ENCODE data around the gene KDSR. TPM values are rescaled to one million over a fixed set of nuclear protein-coding genes. Genes with fewer than 3 reads are reported as not detected.
"Not testable (repeated sequence)": the region's sequence is repeated elsewhere in the genome, so short reads cannot be mapped to it uniquely, and the experiment has no call there.

Gene KDSR
- polyA plus RNA-seq, 3 donors, result 39.3 to 51.5 (median 42.7) TPM

DNA sequence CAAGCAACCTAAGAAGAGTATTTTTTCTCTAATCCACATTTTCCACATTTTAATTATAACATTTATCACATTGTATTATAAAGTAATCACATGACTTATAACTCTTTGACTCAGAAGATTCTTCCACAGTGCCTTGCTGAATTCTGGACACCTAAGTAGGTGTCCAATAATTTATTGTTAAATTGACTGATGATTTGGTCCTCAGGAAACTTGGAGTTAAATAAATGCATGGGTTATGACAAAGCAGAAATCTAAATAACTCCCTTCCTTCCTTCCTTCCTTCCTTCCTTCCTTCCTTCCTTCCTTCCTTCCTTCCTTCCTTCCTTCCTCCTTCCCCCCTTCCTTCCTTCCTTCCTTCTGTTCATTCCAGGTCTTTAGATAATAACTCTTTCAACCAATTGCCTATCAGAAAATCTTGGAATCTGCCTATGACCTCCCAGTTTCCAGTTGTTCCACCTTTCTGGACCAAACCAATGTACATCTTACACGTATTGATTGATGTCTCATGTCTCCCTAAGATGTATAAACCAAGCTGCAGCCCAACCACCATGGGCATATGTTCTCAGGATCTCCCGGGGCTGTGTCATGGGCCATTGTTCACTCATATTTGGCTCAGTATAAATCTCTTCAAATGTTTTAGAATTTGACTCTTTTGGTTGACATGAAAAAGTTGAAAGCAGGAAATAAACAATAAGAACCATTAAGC lies 10.4 kb upstream of the KDSR start:
- no peak for DNase-seq (ENCODE audit: extremely low read depth in 1 of 11, low read depth in 9 of 11, low spot score in 4 of 11)

DNA sequence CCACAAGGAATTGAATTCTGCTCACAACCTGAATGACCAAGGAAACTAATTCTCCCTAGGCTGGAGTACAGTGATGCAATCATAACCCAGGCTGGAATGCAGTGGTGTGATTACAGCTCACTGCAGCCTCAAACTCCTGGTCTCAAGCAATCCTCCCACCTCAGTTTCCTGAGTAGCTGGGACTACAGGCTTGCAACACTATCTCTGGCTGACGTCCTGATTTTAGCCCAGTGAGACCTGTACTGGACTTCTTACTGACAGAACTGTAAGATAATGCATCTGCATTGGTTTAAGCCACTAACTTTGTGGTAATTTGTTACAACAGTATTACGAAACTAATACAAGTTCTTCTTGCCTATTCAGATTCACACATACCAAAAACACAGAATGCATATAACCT lies 9.5 kb upstream of the KDSR start:
- DNase-seq (ENCODE audit: extremely low read depth in 1 of 11, low read depth in 9 of 11, low spot score in 4 of 11), result no peak

DNA sequence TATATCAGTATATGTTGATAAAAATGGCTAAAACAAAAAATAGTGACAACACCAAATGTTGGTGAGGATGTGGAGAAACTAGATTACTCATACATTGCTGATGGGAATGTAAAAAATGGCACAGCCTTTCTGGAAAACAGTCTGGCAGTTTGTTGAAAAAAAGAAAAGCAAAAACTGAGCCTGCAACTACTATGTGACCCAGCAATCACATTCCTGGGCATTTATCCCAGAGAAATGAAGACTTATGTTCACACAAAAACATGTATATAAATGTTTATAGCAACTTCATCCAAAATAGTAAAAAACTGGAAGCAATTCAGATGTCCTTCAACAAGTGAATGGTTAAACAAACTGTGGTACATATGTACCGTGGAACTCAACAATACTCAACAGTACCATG lies 7.5 kb upstream of the KDSR start:
- DNase-seq (ENCODE audit: extremely low read depth in 1 of 11, low read depth in 9 of 11, low spot score in 4 of 11), result no peak

DNA sequence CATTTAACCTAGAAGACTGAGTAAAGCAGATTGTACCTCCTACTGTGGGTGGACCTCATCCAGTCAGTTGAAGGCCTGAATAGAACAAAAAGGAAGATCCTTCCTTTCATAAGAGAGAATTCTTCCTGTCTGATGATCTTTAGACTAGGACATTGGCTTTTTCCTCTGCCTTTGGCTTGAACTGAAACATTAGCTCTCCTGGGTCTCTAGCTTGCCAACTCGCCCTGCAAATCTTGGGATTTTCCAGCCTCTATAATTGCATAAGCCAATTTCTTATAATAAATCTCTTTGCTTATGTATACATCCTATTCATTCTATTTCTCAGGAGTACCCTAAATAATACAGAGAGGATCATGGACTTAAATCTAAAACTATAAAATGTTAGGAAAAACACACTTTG lies 6.2 kb upstream of the KDSR start:
- DNase-seq (ENCODE audit: extremely low read depth in 1 of 11, low read depth in 9 of 11, low spot score in 4 of 11), result no peak

DNA sequence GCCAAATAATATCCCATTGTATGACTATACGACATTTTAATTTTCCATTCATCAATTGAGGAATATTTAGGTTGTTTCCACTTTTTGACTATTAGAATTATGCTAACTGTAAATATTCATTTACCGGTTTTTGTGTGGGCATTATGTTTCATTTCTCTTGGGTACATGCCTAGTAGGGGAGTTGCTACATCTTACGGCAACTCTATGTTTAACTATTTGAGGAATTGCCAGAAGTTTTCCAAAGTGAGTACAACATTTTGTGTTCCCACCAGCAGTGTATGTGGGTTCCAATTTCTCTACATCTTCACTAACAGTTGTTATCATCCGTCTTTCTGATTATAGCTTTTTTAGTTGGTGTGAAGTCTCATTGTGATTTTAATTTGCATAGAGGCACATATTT lies 1.6 kb upstream of the KDSR start:
- no peak for DNase-seq (ENCODE audit: extremely low read depth in 1 of 11, low read depth in 9 of 11, low spot score in 4 of 11)

DNA sequence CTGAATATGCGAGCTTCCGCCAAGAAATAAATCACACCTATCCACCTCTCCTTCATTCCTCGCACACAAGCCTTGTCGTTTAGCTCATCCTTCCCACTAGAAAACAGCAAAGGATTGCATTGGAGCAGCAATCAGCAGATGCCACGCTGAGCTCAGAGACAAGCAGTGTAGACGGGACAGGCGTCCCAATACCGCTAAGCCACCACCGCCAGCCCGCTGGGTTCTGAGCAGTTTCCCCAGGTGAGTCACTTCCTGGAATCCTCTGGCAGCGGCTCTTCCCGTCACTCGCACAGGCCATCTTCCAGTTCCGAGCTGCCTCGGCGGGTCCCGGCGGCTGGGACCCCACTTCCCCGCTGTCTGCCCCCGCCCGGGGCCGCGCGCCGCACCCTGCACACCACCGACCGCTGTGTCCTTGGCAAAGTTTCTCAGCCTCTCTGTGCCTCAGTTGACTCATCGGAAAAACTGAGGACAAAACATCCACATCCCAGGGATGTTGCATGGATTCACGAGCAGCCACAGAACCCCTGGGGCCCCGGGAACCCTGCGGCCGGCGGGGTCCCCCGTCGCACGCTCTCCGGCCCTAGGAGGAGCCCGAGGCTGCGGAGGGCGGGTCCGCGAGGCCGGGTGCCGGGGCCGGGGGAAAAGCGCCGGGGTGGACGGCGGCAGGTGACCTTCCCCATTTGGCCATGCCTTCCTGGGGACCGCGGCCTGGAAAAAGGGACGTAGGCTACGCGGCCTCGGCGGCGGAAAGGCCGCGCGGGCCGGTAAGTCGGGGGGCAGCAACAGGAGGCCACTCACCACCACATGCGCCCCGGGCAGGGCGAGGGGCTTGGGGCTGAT lies 573 bp downstream of the KDSR start:
- peak in 4 of 11 donors; percentile 15 to 21 (median 16) for DNase-seq (ENCODE audit: extremely low read depth in 1 of 11, low read depth in 9 of 11, low spot score in 4 of 11)

DNA sequence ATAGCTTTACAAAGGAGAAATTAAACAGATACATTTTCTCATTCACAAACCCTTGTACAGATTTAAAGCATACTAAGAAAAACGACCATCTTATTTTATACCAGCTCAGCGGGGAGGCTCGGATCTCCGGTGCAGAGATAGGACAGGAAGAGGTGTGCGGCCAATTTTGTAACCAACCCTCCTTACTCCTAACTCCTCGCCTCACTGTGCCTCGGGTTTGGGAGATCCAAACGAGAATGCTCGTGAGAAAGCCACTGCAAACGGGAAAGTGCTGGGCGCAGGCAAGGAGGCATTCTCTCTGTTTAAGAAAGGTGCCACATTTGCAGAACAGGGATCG lies 1.2 kb downstream of the KDSR start:
- peak in 1 of 11 donors; percentile 6 for DNase-seq (ENCODE audit: extremely low read depth in 1 of 11, low read depth in 9 of 11, low spot score in 4 of 11)

DNA sequence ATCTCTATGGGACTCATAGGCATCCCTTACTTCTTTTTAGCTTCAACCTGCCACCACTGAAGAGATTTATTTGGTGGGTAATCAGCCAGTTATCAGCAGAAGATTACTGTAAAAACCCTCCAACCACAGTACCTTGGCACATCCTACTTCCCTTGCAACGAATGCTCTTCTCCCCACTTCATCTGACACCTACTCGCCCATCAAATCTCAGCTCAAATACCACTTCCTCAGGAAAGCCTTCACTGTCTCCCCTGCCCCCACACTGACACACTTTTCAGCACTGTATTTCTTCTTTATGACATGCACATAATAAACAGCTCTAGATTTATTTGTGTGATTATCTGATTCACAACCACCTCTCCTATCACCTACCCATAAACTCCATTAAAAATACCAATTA lies 3.1 kb downstream of the KDSR start:
- no peak for DNase-seq (ENCODE audit: extremely low read depth in 1 of 11, low read depth in 9 of 11, low spot score in 4 of 11)

DNA sequence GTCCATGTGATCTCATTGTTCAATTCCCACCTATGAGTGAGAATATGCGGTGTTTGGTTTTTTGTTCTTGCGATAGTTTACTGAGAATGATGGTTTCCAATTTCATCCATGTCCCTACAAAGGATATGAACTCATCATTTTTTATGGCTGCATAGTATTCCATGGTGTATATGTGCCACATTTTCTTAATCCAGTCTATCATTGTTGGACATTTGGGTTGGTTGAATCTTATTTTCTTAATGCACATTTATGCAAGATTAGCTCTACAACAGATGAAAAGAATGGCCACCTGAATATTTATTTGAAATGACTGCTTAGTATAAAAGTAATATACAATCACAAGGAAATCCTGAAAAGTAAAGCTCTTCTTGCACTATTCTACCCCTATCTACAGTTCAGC lies 3.6 kb downstream of the KDSR start:
- DNase-seq (ENCODE audit: extremely low read depth in 1 of 11, low read depth in 9 of 11, low spot score in 4 of 11), result not testable (repeated sequence)

DNA sequence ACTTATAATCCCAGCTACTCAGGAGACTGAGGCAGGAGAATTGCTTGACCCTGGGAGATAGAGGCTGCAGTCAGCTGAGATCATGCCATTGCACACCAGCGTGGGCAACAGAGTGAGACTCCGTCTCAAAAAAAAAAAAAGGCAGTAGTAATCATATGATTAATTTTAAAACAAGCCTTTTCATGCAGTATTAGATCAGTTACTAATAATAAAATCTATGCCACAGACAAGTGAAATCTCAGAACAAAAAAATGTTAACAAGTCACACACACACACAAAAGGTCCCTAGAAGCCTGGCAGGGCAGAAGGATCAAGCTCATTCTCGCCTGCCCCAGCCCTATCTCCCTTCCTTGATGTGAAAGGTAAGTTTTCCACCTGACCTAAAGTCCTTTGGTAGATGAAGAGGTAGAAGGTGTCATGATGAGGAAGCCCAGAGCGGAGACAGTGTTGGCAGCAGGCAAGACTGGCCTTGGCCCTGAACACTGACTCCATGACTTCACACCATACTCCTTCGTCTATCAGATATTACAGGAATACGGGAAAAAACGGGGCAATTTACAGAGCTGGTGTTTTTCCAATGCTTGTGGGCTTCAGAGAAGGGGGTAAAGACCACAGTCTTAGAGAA lies 10.6 kb downstream of the KDSR start:
- no peak for DNase-seq (ENCODE audit: extremely low read depth in 1 of 11, low read depth in 9 of 11, low spot score in 4 of 11)

DNA sequence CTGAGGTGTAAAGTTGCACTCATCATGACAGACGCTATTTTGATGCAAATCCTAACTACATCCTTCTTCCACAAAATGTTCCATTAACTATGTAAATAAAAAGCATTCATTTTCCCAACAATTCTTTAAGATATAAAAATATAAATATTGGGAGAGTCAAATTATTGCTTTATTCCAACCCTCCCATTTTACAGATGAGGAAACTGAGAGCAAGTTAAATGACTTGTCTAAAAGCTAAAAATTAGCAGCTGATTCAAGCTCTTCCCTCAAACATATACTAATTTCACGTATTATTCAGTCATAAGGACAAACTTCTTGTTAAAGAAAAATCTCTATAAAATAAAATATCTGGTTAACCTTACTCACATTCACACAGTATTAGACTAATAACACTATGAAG lies 16.8 kb downstream of the KDSR start:
- DNase-seq (ENCODE audit: extremely low read depth in 1 of 11, low read depth in 9 of 11, low spot score in 4 of 11), result no peak

DNA sequence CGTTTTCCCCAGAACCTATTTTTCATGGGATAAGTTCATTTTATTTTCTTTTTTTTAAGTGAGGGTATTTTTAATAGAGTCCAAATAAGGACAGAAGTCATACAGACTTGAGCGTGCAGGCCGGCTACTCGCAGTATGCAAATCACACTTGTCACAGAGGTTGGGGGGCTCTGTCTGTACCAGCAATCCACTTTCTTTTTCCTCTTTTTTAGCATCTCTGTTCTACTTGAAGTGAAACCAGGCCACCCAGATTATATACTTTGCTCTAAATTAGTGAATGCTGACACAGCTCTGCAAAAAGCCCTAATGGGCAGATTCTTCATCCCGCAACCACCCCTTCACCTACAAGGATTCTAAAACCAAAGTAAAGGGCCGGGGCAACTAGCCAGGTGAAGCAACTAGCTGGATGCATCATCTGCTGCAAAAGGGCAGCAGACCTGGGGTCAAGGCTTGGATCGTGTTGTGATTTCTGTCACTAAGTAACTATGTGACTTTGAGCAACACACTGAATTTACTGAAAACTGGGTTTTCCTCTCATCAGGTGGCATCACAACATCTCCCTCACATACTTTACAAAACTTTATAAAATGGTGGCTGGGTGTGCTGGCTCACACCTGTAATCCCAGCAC lies 18.4 kb downstream of the KDSR start:
- no peak for DNase-seq (ENCODE audit: extremely low read depth in 1 of 11, low read depth in 9 of 11, low spot score in 4 of 11)

DNA sequence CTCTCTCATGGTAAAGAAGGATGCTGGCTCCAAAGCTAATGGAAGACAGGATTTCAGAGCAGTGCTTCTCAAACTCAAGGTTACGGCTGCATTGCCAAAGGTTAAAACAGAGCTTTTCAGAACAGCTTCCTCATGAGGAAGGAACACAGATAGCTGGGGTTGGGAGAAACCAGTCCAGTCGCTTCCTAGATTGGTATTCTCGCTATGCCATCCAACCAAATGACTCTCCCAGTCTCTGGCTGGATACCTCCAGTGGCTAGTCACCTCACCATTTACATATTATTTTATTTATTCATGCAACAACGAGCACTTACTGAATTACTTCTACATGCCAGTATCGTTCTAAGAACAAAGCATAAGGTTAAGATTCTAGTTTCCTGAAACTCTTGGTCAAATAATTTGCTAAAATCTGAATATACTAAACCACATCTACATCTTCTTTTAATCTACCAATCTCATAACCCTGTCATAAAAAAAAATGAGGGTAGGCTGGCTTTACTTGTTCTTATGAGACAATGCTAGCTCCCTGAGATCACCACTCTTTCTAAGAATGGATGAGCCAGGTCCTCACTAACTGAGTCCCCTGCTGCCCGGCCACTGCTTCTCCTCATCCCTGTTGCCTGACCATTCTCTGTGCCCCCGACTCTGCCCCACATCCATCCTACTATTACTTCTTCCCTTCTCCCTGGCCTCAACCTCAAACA lies 20.4 kb downstream of the KDSR start:
- DNase-seq (ENCODE audit: extremely low read depth in 1 of 11, low read depth in 9 of 11, low spot score in 4 of 11), result no peak

DNA sequence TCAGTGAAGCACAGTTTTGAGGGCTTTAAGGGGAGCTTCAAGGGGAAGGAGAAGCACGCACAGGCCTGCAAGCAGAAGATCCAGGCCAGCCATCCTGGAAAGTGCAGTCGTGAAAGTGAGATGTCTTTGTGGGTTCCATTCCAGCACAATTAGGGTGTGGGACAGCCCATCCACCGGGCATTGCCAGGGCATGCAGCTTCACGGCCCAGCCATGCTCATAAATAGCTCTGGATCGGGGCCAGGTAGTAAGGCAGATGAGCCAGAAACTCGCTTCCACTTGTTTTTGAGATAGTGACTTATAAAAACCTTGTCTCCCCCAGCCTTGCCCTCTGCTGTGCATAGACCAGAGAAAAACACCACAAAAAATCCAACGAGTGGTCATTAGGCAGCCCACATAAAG lies 21.0 kb downstream of the KDSR start:
- no peak for DNase-seq (ENCODE audit: extremely low read depth in 1 of 11, low read depth in 9 of 11, low spot score in 4 of 11)

DNA sequence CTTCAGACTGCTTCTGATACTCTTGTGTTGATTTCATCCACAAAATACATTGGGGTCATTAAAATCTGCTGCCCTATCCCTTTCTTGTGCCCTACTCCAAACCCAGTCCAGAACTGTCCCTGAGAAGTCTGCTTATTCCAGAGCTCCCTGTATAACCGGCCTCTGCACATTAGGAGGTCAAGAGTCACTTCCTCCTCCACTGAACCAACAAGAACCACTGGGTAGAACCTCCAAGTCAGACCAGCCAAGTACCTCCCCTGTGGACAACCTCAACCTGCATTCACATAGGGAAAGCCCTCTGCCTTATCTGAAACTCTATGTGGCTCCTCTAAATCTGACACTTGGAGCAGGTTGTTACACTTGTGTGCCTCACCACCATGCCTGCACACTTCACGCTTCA lies 22.1 kb downstream of the KDSR start:
- DNase-seq (ENCODE audit: extremely low read depth in 1 of 11, low read depth in 9 of 11, low spot score in 4 of 11), result no peak

DNA sequence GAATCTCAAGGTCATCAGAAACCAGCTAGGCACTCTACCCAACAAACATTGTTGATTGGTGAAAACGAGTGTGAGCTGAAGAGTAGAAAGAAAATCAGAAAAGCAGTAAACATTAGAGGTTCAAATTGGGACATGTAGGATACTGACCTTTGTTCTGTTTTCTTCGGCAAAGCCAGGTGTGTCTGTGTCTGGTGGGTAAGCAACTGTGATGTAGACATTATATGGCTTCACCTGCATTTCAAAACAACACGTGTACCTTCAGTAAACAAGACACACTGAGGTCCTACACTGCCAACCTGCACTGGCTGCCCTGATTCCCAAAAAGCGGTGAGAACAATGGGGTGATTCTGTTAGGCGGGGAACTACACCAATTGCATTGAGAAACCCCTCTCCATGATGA lies 22.7 kb downstream of the KDSR start:
- no peak for DNase-seq (ENCODE audit: extremely low read depth in 1 of 11, low read depth in 9 of 11, low spot score in 4 of 11)

DNA sequence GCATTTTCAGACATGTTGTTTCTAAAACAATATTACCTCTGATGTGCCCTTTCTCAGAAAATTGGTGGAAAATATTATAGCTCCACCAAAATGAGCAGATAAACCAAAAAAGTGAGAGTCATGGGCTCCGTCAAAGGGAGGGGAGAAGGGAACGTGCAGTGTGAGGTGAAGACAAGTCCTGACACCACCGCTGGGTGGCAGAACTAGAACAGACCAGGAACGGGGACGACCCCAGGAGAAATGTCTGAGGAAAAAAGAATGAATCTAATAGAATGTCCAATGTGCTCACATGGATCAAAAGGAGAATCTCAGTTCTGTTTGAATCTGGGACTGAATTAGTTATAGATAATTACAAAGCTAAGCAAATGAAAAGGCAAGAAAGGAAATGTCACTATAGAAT lies 24.8 kb downstream of the KDSR start:
- DNase-seq (ENCODE audit: extremely low read depth in 1 of 11, low read depth in 9 of 11, low spot score in 4 of 11), result peak in 2 of 11 donors; percentile 21 to 22

DNA sequence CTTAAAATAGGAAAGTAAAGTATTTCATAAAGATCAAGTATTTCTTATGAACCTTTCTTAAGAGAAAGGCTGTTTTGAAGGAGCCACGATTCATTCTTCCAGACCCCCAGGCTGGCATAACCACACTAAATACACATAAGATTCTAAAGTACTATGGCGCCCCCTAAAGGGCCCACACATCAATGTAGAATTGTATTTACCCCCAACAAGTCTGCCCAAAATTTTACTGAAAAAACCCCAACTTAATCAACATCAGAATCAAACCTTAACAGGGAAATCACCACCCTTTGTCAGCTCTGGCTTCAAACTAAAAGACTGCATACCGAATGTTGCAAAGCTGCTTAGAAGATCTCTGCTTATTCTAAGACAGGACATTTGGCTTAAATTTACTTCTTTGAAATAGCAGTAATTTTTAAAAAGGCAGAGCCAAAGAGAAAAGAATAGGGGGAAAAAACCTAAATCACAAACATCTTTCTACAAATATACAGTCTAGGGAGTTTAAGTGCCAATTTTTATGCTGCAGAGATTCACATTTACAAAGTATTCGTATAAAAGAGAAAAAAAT lies 27.0 kb downstream of the KDSR start:
- peak in 2 of 11 donors; percentile 9 to 24 for DNase-seq (ENCODE audit: extremely low read depth in 1 of 11, low read depth in 9 of 11, low spot score in 4 of 11)
